Endothelial cell of umbilical vein (primary cell): Measurements from ENCODE around the gene CEP295NL.

Source experiments
- CTCF ChIP-seq, 2 donors: IDR thresholded peaks; 1 replicate in 1 of 2; 2 replicates in 1 of 2; pipeline ENCODE4 v1.5.1; 2011; ENCODE audit warnings: low read length in 2 of 2, mild to moderate bottlenecking in 2 of 2, moderate library complexity in 2 of 2, control low read depth in 1 of 2, inconsistent platforms in 1 of 2, low read depth in 1 of 2; ENCODE audit not compliant: insufficient read depth in 1 of 2; ENCODE audit errors: extremely low read depth in 1 of 2
- EZH2 ChIP-seq: IDR thresholded peaks from 2 replicates; pipeline ENCODE4 v1.6.1; 2012; ENCODE audit warnings: borderline replicate concordance, low read depth, mild to moderate bottlenecking, moderate library complexity, low read length, inconsistent platforms; ENCODE audit not compliant: severe bottlenecking
- MYC ChIP-seq: IDR thresholded peaks from one replicate; pipeline ENCODE4 v1.6.1; 2011; ENCODE audit warnings: mild to moderate bottlenecking, low read depth, low read length
- POLR2A ChIP-seq: IDR thresholded peaks from 2 replicates; pipeline ENCODE4 v1.6.1; 2012; ENCODE audit warnings: low read depth, mild to moderate bottlenecking, control low read depth, low read length

- TF ChIP-seq CTCF (IDR thresholded peaks at IDR 0.05; ENCODE audit: extremely low read depth in 1 of 2, insufficient read depth in 1 of 2, low read depth in 1 of 2, low read length in 2 of 2) (no peak), POLR2A (no peak), MYC (no peak), EZH2 (no peak)
Measured at GRCh38 chr17:78885956-78886355, 17.0 kb downstream of the CEP295NL start.
